HG02623 (cell line): ENCODE data around the gene EML2.
A peak's percentile ranks its signal among the peaks of the same experiment; 100 is the strongest.

Source experiments
- ATAC-seq: cut with Tn5 transposase; IDR thresholded peaks from one replicate; pipeline ENCODE4 v1.9.1; 2021; ENCODE audit warnings: moderate library complexity; ENCODE audit not compliant: unreplicated experiment

Gene EML2

DNA sequence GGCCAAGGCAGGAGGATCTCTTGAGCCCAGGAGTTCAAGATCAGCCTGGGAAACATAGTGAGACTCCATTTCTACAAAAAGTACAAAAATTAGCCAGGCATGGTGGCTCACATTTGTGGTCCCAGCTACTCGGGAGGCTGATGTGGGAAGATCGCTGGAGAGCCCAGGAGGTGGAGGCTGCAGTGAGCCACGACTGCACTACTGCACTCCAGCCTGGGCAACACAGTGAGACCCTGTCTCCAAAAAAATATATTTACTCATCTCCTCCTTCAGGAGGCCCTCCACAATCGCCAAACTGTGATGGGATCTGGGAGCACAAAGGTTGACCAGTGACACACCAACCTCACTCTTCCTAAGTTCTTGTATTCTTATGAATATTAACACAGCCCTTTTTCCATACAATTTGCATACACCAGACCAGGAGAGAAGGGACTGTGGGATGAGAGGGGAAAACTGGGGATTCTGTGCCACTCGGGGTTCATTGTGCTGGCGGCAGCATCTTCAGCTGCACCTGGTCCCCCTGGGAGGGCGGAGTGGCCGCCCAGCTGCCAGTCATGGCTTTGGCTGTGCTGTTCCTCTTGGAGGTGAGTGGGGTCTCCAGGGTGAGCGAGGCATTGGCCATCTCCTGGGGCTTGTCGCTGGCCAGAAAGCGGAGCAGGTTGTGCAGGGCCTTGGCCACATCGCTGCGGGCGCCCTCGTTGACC lies 48.7 kb downstream of the EML2 start:
- no peak for ATAC-seq

DNA sequence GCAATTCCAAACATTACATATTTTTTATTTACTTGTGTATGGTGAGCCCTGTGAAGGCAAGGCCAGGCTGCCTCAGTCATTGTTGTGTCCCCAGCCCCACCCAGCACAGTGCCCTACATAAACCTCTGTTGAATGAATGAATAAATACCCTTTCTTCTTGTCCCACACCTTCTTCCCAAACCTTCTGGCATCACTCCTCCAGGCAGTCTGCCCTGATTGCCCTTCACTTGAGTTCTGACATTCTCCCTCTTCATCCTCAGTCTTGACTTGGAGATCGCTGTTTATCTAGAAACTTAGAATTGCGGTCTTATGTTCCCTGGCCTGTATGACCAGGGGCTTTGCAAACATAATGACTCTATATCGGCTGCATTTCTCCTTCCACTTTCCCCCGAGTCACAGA lies 49.4 kb downstream of the EML2 start:
- ATAC-seq, result no peak

DNA sequence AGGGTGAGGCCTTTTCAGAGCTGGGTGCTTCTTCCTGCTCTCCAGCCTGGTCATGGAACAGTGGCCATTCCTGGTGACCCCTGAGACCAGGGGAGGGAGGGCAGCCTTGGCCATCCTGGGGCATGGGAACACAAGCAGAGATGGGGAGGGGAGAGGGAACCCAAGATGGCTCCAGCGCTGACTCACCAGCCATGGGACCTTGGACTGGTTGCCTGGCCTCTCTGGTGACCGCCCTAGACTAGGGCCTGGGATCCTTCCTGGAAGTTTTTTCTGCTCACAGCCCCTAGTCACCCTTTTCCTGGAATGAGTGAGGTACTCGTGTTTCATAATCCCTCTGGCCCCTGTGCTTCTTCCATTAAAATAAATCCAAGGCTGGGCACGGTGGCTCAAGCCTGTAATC lies 51.3 kb downstream of the EML2 start:
- ATAC-seq, result no peak

DNA sequence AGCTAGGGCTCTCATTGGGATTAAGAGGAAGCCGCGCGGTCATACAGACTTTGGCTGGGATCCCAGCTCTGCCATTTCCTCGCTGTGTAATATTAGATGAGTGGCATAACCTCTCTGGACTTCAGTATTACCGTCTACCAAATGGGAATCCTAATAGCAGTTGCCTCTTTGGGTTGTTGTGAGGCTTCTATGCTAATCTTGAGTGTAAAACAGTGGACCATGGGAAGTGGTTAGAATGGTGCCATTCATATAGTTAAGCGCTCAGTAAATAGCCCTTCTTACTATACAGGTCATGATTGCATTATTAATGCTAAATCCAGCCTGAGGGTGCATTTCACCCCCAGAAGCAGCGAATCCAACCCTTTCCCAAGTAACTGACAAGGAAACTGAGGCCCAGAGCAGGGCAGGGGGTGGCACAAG lies 54.0 kb downstream of the EML2 start:
- ATAC-seq, result no peak

DNA sequence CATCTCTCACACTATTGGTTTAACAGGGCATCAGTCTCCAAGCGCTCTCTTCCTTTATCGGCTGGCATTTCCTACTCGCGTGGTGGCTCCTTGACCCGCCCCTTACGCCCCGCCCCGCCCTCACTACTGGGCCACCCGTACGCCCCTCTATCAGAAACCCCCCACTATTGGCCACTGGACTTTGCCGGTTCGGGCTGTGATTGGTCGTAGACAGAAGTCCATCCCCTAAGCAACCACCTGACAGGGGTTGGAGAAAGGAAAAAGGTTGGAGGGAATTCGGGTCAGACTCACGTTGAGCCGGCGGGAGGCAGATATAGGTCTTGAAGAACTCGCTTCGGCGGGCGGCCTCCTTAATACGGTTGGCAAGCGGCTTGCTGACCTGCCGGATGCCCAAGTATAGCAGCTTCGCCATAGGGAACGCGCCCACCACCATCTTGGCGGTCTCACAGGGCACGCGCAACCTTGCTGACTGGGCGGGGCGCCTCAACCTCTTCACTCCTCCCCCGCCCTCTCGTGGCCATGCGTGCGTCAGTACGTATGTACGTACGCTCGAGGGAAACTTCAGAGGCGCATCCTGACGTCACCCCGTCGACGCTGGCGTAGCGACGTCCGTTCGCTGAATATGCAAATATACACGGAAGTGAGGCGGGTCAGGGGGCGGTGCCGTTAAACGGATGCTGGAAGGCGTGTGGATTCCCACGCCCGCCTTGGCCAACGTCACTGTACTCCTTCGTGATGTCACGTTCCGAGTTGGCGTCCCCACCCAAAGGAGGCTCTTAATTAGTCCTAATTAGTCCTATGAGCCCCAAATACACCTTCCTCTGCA lies 54.7 kb downstream of the EML2 start, which contains the start of gene OPA3:
OPA3 (minus strand) TSS at position 471 of the 826 bp plus-strand sequence; CDS start at position 433, 38 bp downstream.
- ATAC-seq, result peak; percentile 84

DNA sequence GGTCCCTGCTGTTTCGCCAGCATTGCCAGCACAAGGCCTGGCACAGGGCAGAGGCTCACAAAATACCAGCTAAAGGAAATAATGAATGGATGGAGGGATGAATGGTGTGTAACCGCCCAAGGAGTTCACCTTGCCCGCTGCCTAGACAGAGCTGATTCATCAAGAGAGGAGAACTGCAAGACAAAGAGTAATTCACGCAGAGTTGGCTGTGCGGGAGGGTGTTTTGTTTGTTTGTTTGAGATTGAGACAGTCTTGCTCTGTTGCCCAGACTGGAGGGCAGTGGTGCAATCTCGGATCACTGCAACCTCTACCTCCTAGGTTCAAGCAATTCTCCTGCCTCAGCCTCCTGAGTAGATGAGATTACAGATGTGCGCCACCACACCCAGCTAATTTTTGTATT lies 57.6 kb downstream of the EML2 start:
- no peak for ATAC-seq

DNA sequence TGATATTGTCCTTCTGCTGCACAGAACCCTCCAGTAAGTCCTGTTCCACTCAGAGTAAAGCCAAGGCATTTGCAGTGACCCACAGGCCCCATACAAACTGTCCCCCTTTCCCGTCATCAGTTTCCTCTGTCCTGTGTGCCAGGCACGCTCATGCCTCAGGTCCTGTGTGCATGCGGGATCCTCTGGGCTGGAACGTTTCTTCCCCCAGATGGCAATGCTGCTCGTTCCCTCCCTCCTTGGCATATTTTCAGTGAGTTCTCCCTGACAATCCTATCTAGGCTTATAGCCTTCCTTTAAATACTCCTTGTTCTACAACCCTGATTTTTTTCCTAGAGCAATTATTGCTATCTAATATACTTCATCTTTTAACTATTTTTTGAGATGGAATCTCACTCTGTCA lies 60.3 kb downstream of the EML2 start:
- ATAC-seq, result no peak

DNA sequence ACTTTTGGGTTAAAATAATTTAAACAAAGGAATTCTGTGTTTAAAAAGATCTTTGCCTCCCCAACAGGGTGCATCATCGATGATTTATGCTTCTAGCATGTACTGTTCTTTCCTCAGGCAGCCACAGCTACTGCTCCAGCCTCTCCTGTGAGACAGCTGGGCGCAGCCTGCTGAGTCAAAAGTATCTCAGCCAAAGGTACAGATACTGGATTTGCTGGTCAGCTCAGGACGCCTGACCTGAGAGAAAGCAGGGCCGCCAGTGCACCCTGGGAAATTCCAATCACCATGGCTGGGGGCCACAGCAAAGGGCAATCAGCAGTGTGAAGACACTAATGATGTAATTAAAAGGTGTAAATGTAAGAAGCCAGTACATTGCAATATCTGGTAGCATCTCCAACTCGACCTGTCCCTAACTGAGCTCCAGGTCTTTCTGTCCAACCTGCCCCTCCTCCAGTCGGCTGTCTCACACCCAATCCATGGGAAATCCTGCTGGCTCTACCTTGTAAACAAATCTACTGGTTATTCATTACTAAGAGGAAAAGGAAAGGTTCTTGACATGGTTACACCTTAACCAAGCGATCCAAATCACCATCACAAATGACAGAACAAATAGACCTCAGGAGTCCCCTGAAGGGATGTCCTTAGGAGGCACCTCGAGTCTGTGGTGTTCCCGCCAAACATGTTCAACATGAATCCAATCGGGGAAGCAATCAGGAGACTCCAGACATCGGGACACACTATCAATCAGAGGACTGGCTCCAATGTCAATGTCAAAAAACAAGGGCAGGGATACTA lies 61.9 kb downstream of the EML2 start:
- no peak for ATAC-seq

DNA sequence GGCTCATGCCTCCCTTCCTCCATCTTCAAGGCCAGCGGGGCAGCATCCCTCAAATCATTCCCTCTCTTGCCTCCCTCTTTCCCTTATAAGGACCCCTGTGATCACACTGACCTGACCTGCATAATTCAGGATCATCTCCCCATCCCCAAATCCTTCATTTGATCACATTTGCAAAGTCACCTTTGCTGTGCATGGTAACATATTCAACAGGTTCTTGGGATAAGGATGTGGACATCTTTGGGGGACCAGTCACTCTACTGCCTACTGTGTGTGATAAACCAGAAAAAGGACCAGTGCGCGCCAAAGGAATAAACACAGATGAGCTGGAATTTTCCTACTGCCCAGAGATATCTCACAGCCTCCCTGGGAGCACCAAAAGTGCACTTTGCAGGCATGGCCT lies 62.5 kb downstream of the EML2 start:
- ATAC-seq, result no peak

DNA sequence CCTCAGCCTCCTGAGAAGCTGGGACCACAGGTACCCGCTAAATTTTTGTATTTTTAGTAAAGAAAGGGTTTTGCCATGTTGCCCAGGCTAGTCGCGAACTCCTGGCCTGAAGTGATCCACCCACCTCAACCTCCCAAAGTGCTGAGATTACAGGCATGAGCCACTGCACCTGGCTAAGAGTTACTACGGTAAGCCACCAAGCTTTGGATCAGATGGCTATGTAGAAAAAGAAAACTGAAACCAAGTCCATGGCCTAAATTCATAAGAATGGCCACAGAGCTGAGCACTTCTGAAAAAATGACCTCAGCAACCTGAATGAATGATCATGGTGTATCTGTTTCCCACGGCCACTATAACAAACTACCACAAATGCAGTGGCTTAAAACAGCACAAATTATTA lies 64.0 kb downstream of the EML2 start:
- ATAC-seq, result no peak

DNA sequence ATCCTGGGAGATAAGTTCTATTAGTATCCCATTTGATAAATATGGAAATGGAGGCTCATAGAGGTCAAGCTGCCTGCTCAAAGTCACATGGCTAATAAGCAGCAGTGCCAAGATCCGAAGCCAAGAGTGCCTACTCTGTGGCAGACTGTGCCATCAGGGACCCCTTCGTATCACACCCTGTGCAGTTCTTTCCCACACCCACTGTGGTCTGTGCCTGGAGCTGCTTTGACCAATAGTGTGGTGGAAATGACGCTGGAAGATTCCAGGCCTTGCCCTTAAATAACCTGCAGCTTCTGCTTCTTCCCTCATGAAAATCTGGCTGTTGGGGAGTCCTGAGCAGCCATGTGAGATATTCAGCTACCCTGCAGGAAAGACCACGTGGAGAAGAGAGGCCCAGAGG lies 64.7 kb downstream of the EML2 start:
- no peak for ATAC-seq

DNA sequence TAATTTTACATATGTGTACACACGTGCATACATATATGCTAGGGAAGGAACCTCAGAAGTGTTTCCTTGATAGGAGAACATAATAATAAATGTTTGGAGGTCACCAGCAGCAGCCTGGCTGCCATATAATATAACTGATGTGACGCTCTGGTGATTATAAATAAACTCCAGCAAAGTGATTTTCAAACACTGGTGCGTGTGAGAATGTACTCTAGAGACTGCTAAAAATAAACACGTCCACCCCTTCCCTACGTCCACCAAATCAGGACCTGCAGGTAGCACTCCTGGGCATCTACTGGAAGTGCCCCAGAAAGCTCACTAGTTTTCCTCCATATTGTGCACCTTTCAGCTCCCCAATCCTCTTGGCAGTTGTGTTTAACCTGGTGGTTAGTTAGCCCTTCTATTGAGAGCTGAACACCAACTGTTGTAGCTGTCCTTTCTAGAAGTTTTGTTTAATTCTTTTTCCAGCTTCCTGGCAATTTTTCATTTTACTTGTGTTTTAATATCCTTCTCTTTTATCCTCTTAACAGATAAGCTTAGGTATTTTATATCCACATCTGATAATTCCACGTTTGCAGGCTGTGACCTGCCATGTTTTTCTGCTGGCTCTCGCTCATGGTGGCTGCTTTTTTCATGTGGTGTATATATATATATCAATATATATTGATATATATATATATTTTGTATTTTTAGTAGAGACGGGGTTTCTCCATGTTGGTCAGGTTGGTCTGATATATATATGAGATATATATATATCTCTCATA lies 67.6 kb downstream of the EML2 start:
- ATAC-seq, result no peak

DNA sequence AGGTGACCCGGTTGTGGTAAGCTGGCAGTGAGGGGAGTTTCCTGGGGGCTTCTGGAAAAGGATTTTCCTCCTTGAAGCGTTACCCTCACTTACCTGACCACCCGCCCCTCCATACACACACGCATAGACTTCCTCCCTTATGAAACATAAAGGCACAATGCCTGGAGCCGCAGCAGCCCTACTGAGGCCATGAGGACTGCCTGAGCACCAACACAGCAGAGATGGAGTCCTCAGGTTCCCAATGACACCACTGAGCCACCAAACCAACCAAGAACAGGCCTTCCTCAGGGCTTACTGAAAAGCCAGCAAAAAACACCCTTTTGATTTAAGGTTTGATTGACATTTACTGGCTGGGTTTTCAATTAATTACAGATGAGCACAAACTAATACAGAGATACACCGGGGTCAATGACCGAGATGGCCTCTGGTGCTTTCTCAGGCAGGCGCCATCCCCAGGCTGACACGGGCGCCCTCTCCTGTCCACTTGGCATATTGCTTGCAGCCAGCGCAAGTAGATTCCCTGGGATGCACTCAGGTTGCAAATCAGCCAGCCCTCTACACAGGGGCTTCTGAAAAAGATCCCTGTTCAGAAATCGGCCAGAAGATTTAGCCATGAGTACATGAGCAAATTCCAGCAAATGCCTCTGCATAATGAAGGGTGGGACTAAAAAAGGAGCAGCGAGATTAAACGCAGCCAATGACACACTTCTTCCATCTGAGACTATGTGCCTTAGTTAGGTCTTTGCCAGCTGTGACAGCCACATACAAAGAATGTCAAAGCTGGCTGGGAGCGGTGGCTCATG lies 69.4 kb downstream of the EML2 start:
- ATAC-seq, result no peak

DNA sequence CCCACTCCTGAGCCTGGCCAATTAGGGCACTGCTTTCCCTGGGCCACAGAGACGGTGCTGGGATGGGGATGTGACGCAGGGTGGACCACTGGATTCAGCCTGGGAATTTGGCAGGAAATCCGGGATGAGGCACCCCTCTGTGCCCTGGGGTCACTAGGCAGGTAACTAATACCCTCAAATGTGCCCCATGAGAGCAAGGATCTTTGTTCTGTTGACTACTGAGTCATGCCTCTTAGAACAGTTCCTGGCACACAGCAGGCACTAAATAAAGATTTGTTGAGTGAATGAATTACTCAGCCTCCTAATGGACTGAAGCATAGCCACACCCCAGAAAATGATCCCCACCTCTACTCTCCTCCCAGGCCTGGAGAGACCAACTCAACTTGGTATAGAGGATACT lies 70.5 kb downstream of the EML2 start:
- ATAC-seq, result no peak

DNA sequence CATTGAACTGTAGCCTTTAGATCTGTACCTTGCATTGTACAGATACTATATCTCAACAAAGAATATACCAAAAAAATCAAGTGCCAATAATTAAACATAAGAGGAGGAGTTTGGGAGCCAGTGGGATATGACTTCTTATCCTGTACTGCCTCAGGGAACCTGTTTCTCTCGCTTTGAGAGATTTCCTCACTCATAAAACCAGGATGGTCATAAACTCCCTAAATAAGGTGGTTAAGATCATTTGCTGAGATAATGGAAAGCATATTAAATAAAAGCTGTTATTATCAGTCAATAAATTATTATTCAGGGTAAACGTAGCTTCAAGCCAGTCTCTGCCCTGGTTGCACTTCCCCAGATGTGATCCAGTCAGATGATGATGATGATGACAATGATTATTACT lies 71.6 kb downstream of the EML2 start:
- no peak for ATAC-seq

DNA sequence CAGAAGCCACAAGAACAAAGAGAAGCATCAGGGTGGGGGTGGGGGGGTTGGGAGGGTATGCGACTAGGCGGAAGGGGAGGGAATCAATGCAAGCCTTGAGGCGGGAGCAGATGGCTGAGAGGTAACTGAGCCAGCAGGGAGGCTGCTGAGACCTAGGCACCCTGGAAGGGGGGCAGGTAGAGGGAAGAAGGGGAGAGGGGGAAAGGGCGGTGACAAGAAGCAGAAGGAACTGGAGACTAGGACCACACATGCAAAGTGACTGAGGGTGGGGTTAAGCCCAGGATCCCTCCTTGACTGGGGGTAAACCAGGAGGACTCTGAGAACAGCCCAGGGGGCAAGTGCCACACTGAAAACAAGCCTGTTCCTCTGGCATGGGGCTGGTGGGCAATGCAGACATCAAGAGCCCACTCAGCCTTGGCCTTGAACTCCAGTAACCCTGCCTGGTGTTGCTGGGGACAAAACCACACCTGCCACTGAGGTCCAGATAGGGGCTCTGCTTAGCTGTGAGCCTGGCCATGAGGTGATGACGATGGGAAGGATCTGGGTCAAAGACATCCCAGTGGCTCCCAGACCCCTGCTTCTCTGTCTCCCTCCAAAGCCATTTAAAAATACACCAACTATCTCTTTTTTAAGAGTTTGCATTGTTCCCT lies 74.9 kb downstream of the EML2 start:
- no peak for ATAC-seq

DNA sequence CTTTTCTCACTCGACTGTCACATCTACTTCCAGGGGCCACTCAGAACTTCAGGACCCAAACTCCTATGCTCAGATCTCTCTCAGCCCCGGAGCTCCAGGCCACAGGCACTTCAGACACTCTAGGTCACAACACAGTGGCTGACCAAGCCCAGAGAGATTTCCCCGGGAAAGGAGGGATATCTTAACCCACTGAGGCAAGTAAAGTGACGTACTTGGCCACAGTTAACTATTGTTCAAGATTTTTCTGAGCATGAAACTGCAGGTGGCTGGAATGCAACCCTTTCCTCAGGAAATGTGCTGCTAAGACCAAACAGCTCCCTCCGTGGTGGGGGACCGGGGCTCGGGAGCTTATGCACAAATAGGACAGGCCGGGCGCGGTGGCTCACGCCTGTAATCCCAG lies 78.5 kb downstream of the EML2 start:
- no peak for ATAC-seq

DNA sequence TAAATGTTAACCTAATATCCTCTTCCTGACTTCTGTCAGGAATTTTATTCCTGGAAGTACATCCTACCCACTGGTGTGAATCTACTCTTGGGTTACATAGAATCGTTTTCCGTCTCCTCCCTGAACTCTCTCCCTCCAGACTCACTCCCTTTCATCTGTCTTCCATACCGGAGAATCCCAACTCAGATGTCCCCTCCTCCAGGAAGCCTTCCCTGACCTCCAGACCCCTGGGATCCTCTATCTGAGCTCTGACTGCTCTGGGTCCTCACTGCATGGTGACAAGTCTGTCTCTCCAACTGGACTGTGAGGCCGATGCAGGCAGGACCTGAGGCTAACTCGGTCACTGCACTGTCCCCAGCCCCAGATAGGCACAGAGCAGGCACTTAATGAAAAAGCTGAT lies 79.2 kb downstream of the EML2 start:
- no peak for ATAC-seq
